VCaP (cell line): ENCODE results near the gene ORC3.

ENCODE experiments used
- H3K27ac ChIP-seq: fragments of 450-650 bp; 2 replicates; pipeline ENCODE4 v1.5.1; 2017
- CTCF ChIP-seq: fragments of 450-650 bp; conservative IDR thresholded peaks from 2 replicates; pipeline ENCODE4 v1.5.1; 2017; ENCODE audit warnings: mild to moderate bottlenecking, moderate library complexity

ORC3 gene

GRCh38 chr6:87669051-87669450, 79.1 kb downstream of the ORC3 start:
- peak overlapping the region; percentile 23; the same call in 1 of the 2 replicates for H3K27ac ChIP-seq
- TF ChIP-seq CTCF: no peak

GRCh38 chr6:87670707-87671106, 80.8 kb downstream of the ORC3 start:
- no peak for TF ChIP-seq CTCF
- no peak overlapping the region for H3K27ac ChIP-seq

DNA sequence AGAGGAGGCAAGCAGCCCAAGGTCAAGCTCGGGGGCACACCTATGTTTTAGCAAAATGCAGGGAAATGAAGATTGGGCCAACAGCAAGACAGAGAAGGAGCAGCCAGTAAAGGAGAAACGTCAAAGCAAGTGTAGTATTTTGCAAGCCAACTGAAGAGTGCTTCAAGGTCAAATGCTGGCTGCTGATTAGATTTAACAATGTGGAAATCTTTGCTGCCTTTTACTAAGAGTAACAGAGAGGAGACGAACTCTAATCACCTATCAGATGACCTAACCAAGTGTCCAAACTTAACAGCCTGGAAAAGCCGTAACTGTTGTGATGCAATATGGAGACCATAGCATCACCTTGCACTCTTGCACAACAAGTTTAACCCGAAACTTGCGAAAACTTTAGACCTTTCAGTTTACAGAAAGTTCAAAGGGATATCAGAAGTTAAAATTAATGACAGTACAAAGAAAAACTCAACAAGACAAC, 81.7 kb downstream of the ORC3 start:
- no peak overlapping the region for H3K27ac ChIP-seq
- no peak for TF ChIP-seq CTCF

- no peak overlapping the region for H3K27ac ChIP-seq
- no peak for TF ChIP-seq CTCF
These were observed 82.7 kb downstream of the ORC3 start for GRCh38 chr6:87672641-87673040.

GRCh38 chr6:87673237-87673636, 83.3 kb downstream of the ORC3 start:
- no peak overlapping the region for H3K27ac ChIP-seq

DNA sequence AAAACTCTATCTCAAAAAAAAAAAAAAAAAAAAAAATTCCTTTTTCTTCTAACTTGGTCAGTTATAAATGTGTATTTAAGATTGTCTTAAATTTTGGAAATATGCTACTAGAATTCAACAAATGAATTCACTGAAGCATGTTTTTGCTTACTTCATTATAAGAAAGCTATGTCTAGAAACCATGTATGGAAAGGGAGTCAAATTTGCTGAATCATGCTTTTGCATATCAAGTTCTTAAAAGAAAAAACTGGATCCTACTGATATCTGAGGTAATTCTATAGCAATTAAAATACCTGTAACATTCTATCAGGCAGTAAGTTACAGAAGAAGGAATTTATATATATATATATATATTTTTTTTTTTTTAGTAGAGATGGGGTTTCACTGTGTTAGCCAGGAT, 84.4 kb downstream of the ORC3 start:
- no peak for TF ChIP-seq CTCF
- no peak overlapping the region for H3K27ac ChIP-seq

More at GRCh38 chr6:87673237-87673636, 83.3 kb downstream of the ORC3 start:
- no peak for TF ChIP-seq CTCF

- no peak overlapping the region for H3K27ac ChIP-seq
These were observed 85.2 kb downstream of the ORC3 start for GRCh38 chr6:87675004-87675681.

More at GRCh38 chr6:87675004-87675681, 85.2 kb downstream of the ORC3 start:
- no peak for TF ChIP-seq CTCF
